K562 (cell line): Measurements from ENCODE around the gene RPL15. TPM values are rescaled to one million over a fixed set of nuclear protein-coding genes. Genes with fewer than 3 reads are reported as not detected.

Experiments used
- ATF2 ChIP-seq: sonication (generic); formaldehyde crosslinking; IDR thresholded peaks from 2 replicates; pipeline ENCODE4 v1.8.1; 2022; ENCODE audit warnings: missing genetic modification reagents
- CLOCK ChIP-seq: fragments of 250-450 bp; sonication (Bioruptor Pico); IDR thresholded peaks from 2 replicates; pipeline ENCODE4 v1.4.0; 2020; ENCODE audit warnings: mild to moderate bottlenecking, moderate library complexity, borderline replicate concordance
- HDAC2 ChIP-seq: fragments of 450-650 bp; IDR thresholded peaks from 2 replicates; pipeline ENCODE4 v1.6.1; 2016; ENCODE audit warnings: mild to moderate bottlenecking
- HSF4 ChIP-seq: fragments of 250-450 bp; sonication (Bioruptor Pico); IDR thresholded peaks from 2 replicates; pipeline ENCODE4 v2.1.2; 2022; ENCODE audit warnings: mild to moderate bottlenecking, moderate library complexity, borderline replicate concordance
- KAT2B ChIP-seq: IDR thresholded peaks from one replicate; pipeline ENCODE4 v1.6.1; 2012; ENCODE audit warnings: low read depth, mild to moderate bottlenecking, control low read depth, inconsistent platforms, low read length, moderate library complexity
- NELFE ChIP-seq: IDR thresholded peaks from 2 replicates; pipeline ENCODE4 v1.6.1; 2011; ENCODE audit warnings: mild to moderate bottlenecking; ENCODE audit not compliant: insufficient read depth, insufficient read length
- NR0B1 ChIP-seq: fragments of 450-650 bp; IDR thresholded peaks from one replicate; pipeline ENCODE4 v1.6.1; 2018; ENCODE audit warnings: mild to moderate bottlenecking, moderate library complexity; ENCODE audit not compliant: partially characterized antibody
- PYGO2 ChIP-seq: fragments of 450-650 bp; IDR thresholded peaks from 2 replicates; pipeline ENCODE4 v1.6.1; 2016; ENCODE audit warnings: mild to moderate bottlenecking, missing genetic modification characterization, moderate library complexity, missing compliant biosample characterization
- SIN3B ChIP-seq: fragments of 450-650 bp; IDR thresholded peaks from 2 replicates; pipeline ENCODE4 v1.6.1; 2017; ENCODE audit warnings: low read depth, mild to moderate bottlenecking, moderate library complexity
- SMARCB1 ChIP-seq: IDR thresholded peaks from 2 replicates; pipeline ENCODE4 v1.6.1; 2011; ENCODE audit warnings: improper control_type of control experiment, low read depth; ENCODE audit not compliant: insufficient read length
- ZBTB33 ChIP-seq: sonication (generic); formaldehyde crosslinking; IDR thresholded peaks from 2 replicates; pipeline ENCODE4 v1.8.1; 2023; ENCODE audit warnings: mild to moderate bottlenecking, missing genetic modification reagents
- ZBTB43 ChIP-seq: sonication (generic); formaldehyde crosslinking; IDR thresholded peaks from 2 replicates; pipeline ENCODE4 v1.8.0; 2023; ENCODE audit warnings: mild to moderate bottlenecking, missing genetic modification reagents
- ZNF133 ChIP-seq: fragments of 250-450 bp; sonication (Bioruptor Pico); IDR thresholded peaks from 2 replicates; pipeline ENCODE4 v1.4.0; 2020; ENCODE audit warnings: mild to moderate bottlenecking
- ZNF444 ChIP-seq: fragments of 250-450 bp; sonication (Bioruptor Pico); IDR thresholded peaks from 2 replicates; pipeline ENCODE4 v1.4.0; 2020; ENCODE audit warnings: mild to moderate bottlenecking, moderate library complexity
- ZNF512 ChIP-seq: IDR thresholded peaks from 2 replicates; pipeline ENCODE4 v1.6.1; 2016; ENCODE audit warnings: missing genetic modification characterization, missing compliant biosample characterization
- ZZZ3 ChIP-seq: fragments of 450-650 bp; IDR thresholded peaks from 2 replicates; pipeline ENCODE4 v1.6.1; 2016; ENCODE audit warnings: antibody characterized with exemption, mild to moderate bottlenecking, moderate library complexity
- polyA plus RNA-seq, 8 experiments: library from polyadenylated mRNA; depleted of rRNA in 4 of 8; stranded (reverse) in 5 of 8; unstranded in 3 of 8; fragments of >200 nt; fragmentation: Nextera tagmentation in 2 of 8; fragmentation: Illumina TruSeq in 1 of 8; extraction: Ambion mirVana in 2 of 8; extraction: Trizol in 1 of 8; gene quantifications; 2 replicates each; pipeline versions ENCODE4 v1.2.1 to v1.2.3, GENCODE V29; 2011 to 2014; ENCODE audit warnings: inconsistent platforms in 1 of 8, missing spikeins in 1 of 8
- total RNA-seq, 7 experiments: library from RNA; depleted of rRNA in 6 of 7; stranded (reverse); fragments of >200 nt in 6 of 7; fragmentation: Illumina TruSeq in 2 of 7; extraction: Trizol in 2 of 7; gene quantifications; 2 replicates each; pipeline versions ENCODE4 v1.2.1 to v1.2.3, GENCODE V29; 2011 to 2021; ENCODE audit warnings: low replicate concordance in 1 of 7

Gene RPL15
- total and polyA plus RNA-seq, 9 of the 15 experiments (the other 6 are each of a cell fraction or from before 2014, with no cell fraction given): 2,393 to 8,850 (median 3,928) TPM

- TF ChIP-seq NELFE: no peak
- TF ChIP-seq ZNF444 (CRISPR knock-in tag): no peak
- no peak for TF ChIP-seq ZZZ3
- peak; percentile 82 for TF ChIP-seq HDAC2
- no peak for TF ChIP-seq ZNF133 (CRISPR knock-in tag)
- TF ChIP-seq ZBTB43 (CRISPR knock-in tag): peak; percentile 95; the same call in 1 of the 2 replicates
- no peak for TF ChIP-seq NR0B1
- no peak for TF ChIP-seq ATF2 (CRISPR knock-in tag)
- TF ChIP-seq CLOCK (CRISPR knock-in tag): no peak; the same call in 1 of the 2 replicates
- TF ChIP-seq SMARCB1: no peak
- no peak for TF ChIP-seq ZNF512 (tag)
- TF ChIP-seq KAT2B: peak; percentile 49
- TF ChIP-seq SIN3B: no peak; the same call in 1 of the 2 replicates
- TF ChIP-seq HSF4 (CRISPR knock-in tag): no peak
- peak; percentile 80 for TF ChIP-seq ZBTB33 (CRISPR knock-in tag)
- TF ChIP-seq PYGO2: no peak
Measured at GRCh38 chr3:23945913-23946687, 29.2 kb downstream of the RPL15 start (continued).
